DMS114 treated with DMSO at 0.1 percent for 48 hours (cell line): ENCODE measurements around the gene FOXO6.

ENCODE experiments used
- DNase-seq: peaks from one replicate; lab custom pipeline; 2025; ENCODE audit not compliant: unreplicated experiment; lab: John Stamatoyannopoulos, UW

Gene FOXO6

DNA sequence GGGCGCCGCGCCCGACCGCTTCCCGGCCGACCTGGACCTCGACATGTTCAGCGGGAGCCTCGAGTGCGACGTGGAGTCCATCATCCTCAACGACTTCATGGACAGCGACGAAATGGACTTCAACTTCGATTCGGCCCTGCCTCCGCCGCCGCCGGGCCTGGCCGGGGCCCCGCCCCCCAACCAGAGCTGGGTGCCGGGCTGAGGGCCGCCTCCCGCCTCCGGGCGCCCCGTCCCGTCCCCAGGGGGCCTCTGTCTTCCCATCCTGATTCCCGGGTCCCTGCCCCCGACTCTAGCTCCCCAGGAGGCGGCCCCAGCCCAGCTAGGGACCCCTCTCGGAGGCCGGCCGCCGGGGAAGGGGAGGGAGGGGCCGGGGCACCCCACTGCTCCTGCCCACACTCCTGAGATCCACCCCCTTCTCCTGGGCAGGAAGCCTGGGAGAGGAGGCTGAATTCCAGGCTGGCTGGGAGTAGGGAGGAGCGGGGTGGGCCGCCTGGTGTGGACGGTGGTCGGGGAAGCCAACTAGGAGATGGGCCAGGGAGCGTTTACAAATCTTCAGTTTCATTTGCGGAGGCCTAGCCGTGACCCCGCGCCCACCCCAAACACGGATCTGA is 21.4 kb downstream of the FOXO6 start:
- no peak for DNase-seq

DNA sequence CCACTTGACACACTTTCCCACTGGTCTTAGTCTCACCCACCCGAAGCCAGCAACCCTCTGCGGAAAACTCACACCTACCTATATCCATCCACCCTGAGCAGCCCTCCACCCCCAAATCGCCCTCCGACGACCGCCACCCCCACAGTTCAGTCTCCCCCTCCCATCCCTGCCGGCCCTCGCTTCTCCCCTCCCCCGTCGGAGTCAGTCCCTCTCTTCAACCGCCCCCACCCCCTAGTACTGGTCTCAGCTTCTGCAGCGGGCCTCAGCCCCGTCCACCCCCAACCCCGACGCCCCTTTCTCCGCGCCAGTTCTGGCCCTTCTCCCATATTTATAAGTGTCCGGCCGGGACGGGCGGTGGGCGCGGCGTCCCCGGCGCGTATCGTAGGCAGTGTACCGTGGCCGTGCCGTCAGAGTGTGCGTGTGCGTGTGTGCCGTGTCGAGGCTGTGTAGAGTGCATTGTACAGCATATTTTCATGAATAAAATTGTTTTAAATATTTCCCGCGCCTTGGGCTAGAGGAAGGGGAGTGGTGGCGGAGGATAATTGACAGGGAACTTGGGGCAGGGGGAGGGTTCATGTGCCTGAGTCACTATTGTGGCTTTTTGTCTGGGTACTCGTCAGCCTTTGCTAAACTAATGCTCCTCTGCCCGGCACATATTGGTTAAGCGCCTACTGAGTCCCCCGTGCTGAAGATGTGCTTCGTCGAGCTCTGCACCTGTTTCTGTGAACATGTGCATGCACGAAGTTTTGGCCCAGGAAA is 22.0 kb downstream of the FOXO6 start:
- DNase-seq: no peak

DNA sequence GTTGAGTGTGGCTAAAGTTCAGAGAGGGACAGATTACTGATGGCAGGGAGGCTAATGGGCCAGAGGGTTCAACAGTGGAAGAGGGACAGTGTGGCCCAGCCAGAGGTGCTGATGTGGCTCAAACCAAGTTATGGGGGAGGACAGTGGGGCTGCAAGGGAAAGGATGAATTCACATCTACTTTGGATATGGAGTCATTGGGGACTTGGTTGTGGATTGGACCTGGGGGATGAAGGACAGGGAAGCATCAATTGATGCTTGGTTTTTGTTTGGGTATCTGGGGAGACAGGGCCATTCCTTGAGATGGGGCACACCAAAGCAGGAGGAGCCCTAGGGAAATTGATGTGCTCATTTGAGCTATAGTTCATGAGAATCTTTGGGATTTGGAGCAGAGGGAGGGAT is 23.3 kb downstream of the FOXO6 start:
- DNase-seq: no peak

DNA sequence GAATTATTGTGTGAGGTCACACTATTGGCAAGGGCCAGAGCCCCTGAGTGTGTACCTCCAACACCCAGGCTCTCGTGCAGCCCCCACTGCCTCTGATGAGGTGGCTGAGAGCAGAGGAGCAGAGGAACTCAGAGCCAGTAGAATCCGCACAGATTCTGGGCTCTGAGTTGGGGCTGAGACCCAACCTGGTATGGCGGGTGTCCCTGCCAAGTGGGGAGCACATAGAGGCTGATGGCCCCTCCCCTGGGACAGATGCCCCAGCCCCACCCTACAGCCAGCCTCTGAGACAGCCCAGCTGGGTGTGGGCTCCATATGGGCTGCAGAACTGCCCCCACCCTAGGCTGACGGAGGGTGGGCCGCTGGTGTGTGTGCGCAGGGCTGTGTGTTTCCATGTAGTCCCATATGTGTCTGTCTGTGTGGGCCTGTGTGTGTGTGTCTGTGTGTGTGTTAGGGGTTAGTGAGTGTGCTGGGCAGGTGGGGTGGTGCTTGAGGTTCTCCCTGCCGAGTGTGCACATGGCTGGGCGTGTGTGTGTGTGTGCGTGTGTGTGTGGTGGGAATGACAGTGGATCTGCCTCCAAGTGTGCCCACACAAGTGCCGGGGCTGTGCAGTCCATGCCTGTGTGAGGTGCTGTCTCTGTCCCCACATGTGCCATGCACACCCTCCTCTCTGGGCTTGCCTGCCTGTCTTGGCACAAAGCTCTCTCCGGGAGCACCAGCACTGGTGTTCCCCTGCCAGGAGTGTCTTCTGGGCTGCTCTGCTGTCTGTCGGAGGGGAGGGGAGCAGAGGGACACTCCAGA is 24.4 kb downstream of the FOXO6 start:
- DNase-seq: no peak

DNA sequence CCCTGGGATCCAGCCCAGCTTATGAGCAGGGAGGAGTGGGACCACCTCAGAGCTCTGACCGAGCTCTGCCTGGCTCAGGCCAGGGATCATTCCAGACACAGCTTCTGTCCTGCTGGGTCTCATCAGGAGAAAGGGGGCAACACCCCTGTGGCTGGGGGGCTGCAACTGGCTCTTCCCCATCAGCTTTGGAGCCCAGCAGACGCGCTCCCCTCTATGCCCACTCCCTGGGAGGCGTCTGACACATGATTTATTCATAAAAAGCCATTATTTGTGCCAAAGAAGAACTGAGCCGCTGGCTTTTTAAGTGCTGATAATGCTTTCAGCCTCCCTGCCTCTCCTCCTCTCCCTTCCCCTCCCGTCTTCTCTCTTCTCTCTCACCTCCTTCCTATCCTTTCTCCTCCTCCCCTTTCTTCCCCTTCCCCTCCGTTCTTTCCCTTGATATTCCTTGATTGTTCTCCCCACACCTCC is 25.0 kb downstream of the FOXO6 start:
- no peak for DNase-seq

DNA sequence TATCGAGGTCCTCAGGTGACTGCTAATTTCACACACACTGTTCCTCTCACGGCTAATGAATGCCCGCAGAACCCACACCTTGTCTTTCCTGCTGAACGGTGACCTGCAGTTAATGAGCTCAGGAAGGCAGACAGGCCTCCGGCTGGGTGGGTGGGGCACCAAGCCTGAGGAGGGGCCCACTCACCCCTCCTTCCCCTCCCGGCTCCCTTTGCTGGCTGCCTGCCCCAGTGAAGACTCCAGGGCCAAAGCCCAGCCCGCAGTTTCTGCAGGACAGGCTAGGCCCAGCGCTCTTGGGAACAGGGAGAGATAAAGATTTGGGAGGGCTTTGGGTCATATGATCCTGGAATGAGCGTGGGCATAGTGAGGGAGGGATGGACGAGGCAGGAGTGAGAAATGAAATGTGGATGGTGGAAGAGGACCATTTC is 26.4 kb downstream of the FOXO6 start:
- no peak for DNase-seq

DNA sequence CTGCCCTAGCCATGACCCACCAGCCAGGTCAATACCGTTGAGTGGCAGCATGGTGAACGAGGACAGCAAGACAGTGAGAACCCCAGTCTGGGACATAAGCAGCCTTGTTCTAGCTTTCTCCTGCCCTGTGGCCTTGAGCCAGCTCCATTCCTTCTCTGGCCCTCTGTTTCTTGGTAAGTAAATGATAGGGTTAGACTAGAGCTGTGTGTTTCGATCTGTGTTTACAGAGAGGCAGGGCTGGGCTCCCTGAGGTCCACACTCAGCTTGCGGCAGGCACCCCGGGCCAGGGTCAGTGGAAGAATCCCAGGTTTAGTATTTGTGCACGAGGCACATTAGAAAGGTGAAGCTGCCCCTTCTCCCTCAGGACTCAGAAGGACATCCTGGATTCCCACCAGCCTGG is 27.3 kb downstream of the FOXO6 start:
- no peak for DNase-seq

DNA sequence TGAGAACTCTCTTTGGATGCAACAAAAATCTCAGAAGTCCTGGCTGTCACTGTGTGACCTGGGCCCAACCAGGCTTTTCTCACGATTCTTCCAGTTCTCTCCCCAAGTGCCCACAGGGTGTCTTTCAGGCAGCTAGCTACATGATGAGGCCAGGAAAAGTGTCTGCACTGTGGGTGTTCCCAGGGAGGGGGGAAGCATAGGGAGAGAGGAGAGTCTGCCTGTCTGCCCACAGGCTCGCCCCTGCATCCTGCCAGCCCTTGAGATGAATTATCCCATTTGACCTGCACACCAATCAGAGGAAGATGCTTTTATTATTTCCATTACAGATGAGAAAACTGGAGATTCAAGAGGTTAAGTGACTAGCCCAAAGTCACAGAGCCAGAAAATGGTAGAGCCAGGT is 27.8 kb downstream of the FOXO6 start:
- DNase-seq: no peak

DNA sequence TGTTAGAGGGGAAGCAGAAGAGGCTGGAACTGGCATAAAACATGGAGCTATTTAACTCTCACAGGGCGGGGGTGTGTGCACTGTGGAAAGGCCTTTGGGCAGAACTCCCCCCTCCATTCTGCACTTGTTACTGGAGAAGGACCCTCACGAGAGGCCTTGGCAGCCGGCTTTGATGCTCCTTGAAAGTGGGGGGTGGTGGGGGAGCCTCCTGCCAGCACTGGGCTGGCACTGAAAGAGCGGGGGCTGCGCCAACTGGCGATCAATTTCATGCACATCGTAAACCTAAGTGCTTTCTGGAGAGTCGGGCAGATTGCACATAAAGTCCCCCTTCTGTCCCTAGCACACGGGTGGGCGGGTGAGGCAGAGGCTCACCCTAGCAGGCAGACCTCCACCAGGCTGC is 28.9 kb downstream of the FOXO6 start:
- DNase-seq: no peak

DNA sequence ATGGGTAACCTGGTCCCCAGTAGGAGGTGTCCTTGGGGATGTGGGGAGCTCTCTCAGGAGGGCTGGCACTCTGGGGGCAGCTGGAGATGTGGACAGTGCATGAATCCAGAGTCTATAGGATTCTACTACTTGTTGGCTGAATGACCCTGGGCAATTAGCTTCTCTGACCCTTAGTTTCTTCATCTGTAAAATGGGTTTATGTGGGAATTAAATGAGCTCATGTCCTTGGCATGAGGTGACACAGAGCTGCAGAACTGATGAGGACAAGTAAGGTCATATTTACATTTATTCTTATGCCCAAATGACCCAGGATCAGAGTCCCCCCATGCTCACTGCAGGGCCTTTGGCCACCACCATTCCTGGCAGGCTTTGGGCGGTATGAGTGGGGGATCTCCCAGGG is 29.3 kb downstream of the FOXO6 start:
- no peak for DNase-seq

DNA sequence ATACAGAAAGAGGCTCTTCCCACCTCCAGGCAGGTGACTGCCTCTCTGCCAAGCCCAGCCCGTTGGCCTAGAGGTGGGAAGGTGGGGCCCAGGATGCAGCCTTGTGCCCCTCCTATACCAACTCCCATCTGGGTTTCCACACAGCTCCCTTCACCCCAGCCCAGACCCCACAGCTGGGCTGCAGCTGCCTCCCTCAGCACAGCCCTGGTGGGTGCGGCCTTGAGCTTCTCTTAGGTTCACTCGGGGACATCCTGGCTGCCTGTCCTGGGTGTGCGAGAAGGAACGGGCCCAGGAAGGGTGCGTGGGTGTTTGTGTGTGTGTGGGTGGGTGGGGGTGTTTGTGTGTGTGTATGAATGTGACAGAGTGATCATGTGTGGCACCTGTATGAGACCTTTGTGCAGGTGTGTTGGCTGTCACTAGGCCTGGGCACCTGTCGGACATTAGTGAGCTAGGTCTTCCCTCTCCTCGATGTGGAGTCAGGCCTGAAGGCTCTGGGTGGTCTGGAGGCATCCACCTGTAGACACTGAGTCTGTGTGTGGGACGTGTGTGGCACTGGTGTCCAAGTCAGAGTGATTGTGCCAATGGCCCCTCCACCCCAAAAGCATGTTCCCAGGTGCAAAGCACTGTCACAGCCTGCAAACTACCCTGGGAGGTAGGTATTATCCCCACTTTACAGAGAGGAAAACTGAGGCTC is 30.7 kb downstream of the FOXO6 start:
- DNase-seq: no peak

DNA sequence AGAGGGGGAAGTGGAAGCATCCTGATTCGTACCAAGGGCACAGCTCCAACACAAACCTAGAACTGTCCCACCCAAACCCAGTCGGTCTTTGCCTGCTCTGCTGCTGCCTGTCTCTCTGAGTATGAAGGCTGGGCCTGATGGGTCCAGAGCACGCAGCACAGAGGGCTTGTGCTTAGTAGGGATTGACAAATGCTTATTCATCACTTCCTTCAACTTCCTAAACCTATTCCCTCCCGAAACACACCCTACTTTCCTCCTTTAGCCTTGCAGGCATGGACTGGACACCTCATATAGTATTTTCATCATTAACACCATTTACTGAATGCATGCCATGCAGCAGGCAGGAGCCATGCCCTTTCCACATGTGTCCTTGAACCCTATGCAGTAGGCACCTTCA is 31.3 kb downstream of the FOXO6 start:
- no peak for DNase-seq

DNA sequence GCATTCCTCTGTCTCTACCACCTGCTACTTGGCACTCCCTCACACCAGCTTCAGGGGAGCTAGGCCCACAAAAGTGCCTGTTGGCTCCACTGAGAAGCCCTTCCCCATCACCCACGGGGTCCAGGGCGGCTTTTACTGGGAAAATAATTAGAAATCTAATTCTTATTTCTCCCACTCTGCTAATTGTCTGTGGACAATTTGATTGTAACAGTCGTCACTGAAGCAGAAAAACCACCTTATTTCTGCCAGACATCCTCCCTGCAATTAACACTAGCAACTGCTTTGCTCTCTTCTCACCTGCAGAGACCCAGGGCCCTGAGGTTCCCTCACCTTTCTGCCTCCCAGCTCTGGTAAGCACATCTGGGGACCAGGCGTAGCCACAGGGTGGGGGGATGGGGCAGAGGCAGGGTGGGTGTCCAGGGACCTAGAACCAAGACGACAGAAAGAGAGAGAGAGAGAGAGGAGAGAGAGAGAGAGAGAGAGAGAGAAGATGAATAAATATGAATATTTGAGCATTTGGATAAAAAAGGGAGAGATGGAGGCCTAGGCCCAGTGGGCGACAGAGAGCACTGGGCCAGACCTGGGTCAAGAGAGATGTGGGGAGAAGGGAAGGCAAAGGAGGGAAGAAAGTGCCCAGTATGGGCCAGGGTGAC is 32.6 kb downstream of the FOXO6 start:
- no peak for DNase-seq

DNA sequence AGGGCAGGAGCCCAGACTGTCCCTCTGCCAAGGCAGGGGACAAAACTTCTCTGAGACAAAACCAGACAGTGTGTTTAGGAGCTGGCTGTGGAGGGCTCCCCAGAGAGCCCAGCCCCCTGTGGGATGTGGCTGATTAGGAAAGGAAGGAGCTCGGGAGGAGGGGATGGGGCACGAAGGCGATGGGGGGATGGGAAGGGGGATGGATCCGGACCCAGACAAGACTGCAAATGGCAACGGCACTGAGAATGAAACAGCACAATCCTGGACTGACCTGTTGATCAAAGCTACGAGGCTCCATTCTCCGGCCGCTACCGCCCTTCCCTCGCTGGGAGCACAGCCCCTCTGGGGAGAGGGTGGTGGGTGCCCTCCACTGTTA is 33.1 kb downstream of the FOXO6 start:
- DNase-seq: no peak

DNA sequence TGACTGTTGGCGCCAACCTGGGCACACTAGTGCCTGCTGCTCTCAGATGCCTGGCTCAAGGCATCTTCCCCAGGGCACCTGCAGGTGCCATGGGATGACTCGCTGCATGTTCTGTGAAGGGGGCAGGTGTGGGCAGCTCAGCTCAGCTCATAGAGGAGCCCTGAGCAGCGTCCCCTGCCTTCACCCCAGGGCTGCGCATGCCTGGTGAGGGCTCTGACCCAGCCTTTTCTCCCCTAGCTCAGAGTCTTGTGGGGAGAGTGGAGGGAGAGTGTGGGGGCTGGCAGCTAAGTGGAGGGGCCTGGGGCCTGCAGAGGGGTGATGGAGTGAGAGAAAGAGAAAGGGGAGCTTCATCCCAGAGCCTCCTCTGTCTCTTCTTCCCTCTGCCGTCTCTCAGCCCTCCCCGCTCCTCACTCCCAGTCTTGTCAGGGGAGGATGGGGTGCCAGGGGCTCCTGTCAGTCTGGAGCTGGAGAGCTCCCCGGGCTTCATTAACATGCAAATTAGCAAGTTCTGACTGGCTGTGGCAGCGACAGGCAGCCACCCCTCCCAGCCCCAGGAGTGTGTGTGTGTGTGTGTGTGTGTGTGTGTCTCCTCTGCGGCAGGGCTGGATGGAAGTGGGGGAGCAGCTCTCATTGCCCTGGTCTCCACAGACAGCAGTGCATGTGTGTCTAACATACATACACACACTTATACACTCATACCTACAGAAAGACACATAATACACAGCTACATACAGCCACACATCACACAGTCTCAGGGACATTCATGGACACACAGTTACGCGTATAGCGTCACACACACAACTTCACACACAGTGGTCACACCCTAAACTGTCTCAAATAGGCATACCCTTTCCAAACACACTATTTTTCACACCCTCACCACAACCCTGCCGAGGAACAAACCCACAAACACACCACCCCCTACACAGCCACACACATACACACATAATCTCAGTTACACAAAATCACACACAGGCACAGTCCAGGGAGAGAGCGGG is 34.0 kb downstream of the FOXO6 start:
- no peak for DNase-seq

DNA sequence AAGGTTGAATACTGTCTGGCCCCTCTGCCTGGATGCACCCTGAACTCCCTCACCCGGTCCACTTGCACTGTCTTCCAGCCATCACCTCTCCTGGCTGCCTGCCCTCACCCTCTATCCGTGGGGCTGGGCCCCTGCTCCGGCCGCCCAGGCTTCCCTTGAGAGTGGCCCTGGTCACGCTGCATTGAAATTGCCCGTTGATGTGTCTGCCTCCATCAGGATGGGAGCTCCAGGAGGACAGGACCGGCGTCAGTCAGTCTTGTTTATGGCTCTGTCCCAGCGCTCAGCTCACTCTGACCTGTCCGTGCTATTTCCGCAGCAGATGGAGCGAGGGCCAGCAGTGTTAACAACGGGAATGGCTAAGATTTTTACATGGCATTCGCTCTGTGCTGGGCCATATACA is 34.9 kb downstream of the FOXO6 start:
- no peak for DNase-seq

DNA sequence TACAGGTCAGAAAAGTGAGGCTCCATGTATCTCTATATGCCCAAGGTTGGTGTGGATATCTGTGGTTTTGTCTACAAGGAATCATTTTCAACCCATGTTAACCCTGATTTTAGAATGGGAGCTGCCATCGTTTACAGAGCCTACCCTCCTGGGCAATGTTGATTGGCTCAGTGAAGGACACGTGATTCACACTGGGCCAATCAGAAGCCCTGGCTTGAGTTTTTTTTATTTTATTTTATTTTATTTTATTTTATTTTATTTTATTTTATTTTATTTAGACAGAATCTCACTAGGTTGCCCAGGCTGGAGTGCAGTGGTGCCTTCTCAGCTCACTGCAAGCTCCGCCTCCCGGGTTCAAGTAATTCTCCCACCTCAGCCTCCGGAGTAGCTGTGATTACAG is 35.8 kb downstream of the FOXO6 start:
- no peak for DNase-seq

DNA sequence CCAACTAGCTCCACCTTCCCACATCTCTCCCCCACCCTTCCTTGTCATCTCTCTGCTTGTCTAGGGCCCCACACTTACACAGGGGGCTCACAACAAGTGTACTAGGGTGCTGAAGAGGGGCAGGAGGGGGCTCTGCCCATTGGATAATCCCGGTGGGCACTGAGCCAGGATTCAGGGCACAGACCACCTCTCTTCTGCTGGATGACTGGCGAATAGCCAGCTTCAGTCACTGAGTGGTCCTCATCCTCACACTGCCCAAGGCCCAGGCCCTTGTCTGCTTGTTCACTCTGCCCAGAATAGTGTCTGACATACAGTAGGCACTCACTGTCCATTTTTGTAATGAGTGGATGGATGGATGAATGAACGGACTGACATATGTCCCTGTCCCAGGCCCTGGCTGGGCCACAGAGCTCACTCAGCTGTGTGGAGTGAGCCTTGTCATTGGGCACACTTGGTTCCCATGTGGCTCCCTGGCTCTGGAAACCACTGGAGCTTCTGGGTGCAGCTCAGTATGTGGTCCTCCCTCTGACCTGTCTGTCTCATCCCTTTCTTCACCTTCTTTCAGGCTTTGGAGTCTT is 36.6 kb downstream of the FOXO6 start:
- DNase-seq: no peak

DNA sequence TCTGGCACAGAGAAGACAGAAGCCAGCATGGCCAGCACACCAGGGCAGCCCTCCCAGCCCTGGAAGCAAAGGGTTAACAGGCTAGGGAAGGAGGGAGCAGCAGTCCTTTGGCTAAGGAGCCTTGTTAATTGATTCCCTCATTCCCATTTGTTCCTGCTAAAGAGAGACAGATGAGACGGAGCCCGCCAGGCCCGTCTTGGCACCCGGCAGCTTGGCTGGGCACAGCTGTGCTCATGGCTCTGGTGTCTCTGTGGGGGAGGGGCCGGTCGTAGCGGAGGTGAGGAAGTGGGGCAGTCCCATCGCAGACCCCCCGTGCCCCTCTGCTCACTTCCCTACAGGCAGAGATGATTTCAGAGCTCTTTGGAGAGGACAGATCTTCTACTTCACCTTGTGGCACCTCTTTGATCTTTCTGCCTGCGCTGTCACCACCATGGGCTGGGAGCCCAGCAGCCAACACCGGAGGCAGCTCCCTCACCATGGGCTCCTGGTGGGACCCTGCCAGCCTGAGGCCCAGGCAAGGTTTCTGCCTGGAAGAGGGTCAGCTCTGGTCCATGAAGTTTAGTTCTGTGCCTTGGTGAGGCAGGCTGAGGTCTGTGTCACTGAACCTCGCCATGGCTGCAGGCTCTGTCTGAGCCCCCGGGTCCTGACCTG is 38.0 kb downstream of the FOXO6 start:
- DNase-seq: no peak
